Measurements from ENCODE around the gene IMMP2L. TPM values are rescaled to one million over a fixed set of nuclear protein-coding genes. Genes with fewer than 3 reads are reported as not detected.

Gene IMMP2L
- total RNA-seq, 1 donor from 2014 or later = 21.5 TPM

DNA sequence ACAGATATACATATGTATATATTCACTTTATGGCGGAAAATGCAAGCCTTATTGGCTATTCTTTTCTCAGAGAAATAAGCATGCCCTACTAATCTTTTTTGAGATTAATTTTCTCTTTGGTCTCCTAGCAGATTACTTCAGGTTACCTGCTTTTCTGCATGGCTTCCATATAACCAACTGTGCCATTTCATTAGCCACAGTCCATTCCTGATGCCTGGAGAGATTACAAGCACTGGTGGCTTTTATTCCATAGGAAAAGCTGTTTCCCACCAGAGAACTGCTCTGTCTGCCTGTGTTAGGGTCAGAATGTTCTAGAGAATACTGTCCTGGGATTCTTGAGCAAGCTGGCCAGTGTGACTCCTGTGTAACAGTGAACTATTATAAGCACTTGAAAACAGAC lies 411.6 kb downstream of the IMMP2L start:
- Histone ChIP-seq H4K20me1 (ENCODE audit: low read depth) (no peaks in the 10 kb centered on the region), H3K4me3 (no peak overlapping the region), H3K4me1 (peaks cover 8% of the 10 kb centered on the region), H3K9ac (no peak overlapping the region), H3K36me3 (no peaks in the 10 kb centered on the region), H3K27me3 (no peaks in the 10 kb centered on the region), H3K79me2 (ENCODE audit: low read depth) (no peaks in the 10 kb centered on the region), H3K4me2 (no peak overlapping the region), H3K27ac (no peak overlapping the region), H3F3A (ENCODE audit: low read depth) (no peaks in the 10 kb centered on the region), H2AFZ (replicated peaks) (no peak overlapping the region), H3K9me3 (ENCODE audit: low read depth) (no peaks in the 10 kb centered on the region)
- H3K9me3 Mint-ChIP-seq = no peaks in the 10 kb centered on the region
- H3K36me3 Mint-ChIP-seq = no peaks in the 10 kb centered on the region
- DNase-seq (ENCODE audit: low spot score) = no peak
- H3K27me3 Mint-ChIP-seq (ENCODE audit: insufficient read depth, low read depth) = no peaks in the 10 kb centered on the region
- TF ChIP-seq EZH2 (IDR thresholded peaks at IDR 0.05) = no peak
- TF ChIP-seq EZH2phosphoT487 (IDR thresholded peaks at IDR 0.05) = no peak
- TF ChIP-seq, protein P1, sequence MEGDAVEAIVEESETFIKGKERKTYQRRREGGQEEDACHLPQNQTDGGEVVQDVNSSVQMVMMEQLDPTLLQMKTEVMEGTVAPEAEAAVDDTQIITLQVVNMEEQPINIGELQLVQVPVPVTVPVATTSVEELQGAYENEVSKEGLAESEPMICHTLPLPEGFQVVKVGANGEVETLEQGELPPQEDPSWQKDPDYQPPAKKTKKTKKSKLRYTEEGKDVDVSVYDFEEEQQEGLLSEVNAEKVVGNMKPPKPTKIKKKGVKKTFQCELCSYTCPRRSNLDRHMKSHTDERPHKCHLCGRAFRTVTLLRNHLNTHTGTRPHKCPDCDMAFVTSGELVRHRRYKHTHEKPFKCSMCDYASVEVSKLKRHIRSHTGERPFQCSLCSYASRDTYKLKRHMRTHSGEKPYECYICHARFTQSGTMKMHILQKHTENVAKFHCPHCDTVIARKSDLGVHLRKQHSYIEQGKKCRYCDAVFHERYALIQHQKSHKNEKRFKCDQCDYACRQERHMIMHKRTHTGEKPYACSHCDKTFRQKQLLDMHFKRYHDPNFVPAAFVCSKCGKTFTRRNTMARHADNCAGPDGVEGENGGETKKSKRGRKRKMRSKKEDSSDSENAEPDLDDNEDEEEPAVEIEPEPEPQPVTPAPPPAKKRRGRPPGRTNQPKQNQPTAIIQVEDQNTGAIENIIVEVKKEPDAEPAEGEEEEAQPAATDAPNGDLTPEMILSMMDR (IDR thresholded peaks at IDR 0.05) = no peak
- peaks cover 7% of the 10 kb centered on the region for H3K4me1 Mint-ChIP-seq
- H3K27ac Mint-ChIP-seq = peak overlapping the region; percentile 10
- no peak overlapping the region for H3K4me3 Mint-ChIP-seq

DNA sequence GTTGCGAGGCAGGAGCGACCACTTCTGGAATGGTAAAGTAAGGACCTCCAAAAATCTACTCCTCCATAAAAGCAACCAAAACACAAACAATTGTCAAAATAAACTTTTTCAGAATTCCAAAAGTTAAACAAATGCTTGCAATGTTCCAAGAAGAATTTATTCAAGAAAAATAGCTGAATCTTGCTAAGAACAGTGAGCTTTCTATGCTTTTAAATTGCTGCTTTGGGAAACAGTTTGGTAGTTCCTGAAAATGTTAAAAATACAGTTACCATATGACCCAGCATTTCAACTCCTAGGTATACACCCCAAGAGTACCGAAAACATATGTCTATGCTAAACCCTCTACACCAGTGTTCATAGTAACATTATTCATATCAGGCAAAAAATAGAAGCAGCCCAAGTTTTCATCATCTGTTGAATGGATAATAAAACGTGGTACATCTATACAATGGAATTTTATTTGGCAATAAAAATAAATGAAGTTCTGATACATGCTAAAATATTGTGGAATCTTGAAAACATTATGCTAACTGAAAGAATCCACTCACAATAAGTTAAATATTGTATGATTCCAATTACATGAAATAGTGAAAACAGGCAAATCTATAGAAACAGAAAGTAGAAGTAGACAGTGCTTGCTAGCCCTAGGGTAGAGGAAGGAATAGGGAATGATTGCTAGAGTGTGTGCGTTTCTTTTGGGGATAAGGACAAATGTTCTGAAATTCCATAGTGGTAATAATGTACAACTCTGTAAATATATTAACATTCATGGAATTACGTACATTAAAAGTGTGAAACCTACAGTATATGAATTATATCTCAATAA lies 414.4 kb downstream of the IMMP2L start:
- Mint-ChIP-seq H3K27ac (no peak overlapping the region), H3K9me3 (no peaks in the 10 kb centered on the region), H3K36me3 (no peaks in the 10 kb centered on the region), H3K4me1 (peaks cover 7% of the 10 kb centered on the region), H3K4me3 (no peak overlapping the region), H3K27me3 (ENCODE audit: insufficient read depth, low read depth) (no peaks in the 10 kb centered on the region)
- no peak overlapping the region for H3K4me3 ChIP-seq
- peaks cover 8% of the 10 kb centered on the region for H3K4me1 ChIP-seq
- H3K36me3 ChIP-seq = no peaks in the 10 kb centered on the region
- H3F3A ChIP-seq (ENCODE audit: low read depth) = no peaks in the 10 kb centered on the region
- H2AFZ ChIP-seq (replicated peaks) = no peak overlapping the region
- H3K9ac ChIP-seq = no peak overlapping the region
- H3K27me3 ChIP-seq = no peaks in the 10 kb centered on the region
- H3K9me3 ChIP-seq (ENCODE audit: low read depth) = no peaks in the 10 kb centered on the region
- H3K79me2 ChIP-seq (ENCODE audit: low read depth) = no peaks in the 10 kb centered on the region
- TF ChIP-seq EZH2phosphoT487 (IDR thresholded peaks at IDR 0.05) (no peak), EZH2 (IDR thresholded peaks at IDR 0.05) (no peak)
- TF ChIP-seq, protein P1 (IDR thresholded peaks at IDR 0.05) = no peak
- no peak overlapping the region for H3K27ac ChIP-seq
- H3K4me2 ChIP-seq = no peak overlapping the region
- H4K20me1 ChIP-seq (ENCODE audit: low read depth) = no peaks in the 10 kb centered on the region
- DNase-seq (ENCODE audit: low spot score) = no peak

DNA sequence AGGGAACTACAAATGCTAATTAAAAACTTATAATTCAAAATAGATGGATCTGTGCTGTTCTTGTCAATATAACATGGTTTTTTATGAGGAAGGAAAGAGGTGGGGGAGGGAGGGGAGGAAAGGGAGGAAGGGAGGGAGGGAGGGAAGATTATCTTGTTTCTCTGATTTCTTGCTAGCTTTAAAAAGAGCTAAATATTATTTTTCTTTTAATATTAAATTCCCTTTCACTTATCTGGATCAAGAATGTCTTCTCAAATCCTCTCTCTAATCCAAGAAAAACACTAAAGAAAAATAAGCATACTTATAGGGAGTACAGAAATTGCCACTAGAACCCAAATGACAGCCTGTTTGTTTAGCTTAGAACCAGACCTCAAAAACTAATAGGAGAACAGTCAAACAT lies 416.2 kb downstream of the IMMP2L start:
- Histone ChIP-seq H2AFZ (replicated peaks) (no peak overlapping the region), H3K27ac (no peak overlapping the region), H3K9ac (no peak overlapping the region), H3K9me3 (ENCODE audit: low read depth) (no peaks in the 10 kb centered on the region), H3K27me3 (no peaks in the 10 kb centered on the region), H3K4me1 (peaks cover 8% of the 10 kb centered on the region), H3K79me2 (ENCODE audit: low read depth) (no peaks in the 10 kb centered on the region), H4K20me1 (ENCODE audit: low read depth) (no peaks in the 10 kb centered on the region), H3F3A (ENCODE audit: low read depth) (no peaks in the 10 kb centered on the region), H3K4me3 (no peak overlapping the region), H3K36me3 (no peaks in the 10 kb centered on the region), H3K4me2 (no peak overlapping the region)
- Mint-ChIP-seq H3K4me3 (no peak overlapping the region), H3K36me3 (no peaks in the 10 kb centered on the region), H3K27ac (no peak overlapping the region), H3K9me3 (no peaks in the 10 kb centered on the region), H3K4me1 (peaks cover 7% of the 10 kb centered on the region), H3K27me3 (ENCODE audit: insufficient read depth, low read depth) (no peaks in the 10 kb centered on the region)
- TF ChIP-seq, protein P1 (IDR thresholded peaks at IDR 0.05) = no peak
- TF ChIP-seq EZH2 (IDR thresholded peaks at IDR 0.05) = no peak
- no peak for TF ChIP-seq EZH2phosphoT487 (IDR thresholded peaks at IDR 0.05)
- no peak for DNase-seq (ENCODE audit: low spot score)
